BE2C (cell line): ENCODE measurements around the gene SPATA16.

Experiments
- DNase-seq: peaks from one replicate; pipeline ENCODE4 v3.0.0-alpha.2; 2020
- H3K27me3 ChIP-seq: fragments of 250-450 bp; sonication (Bioruptor Pico); 2 replicates; pipeline ENCODE4 v1.5.1; 2020; ENCODE audit warnings: mild to moderate bottlenecking
- H3K36me3 ChIP-seq: fragments of 250-450 bp; sonication (Bioruptor Pico); 2 replicates; pipeline ENCODE4 v1.5.1; 2020; ENCODE audit warnings: mild to moderate bottlenecking
- H3K4me1 ChIP-seq: fragments of 250-450 bp; sonication (Bioruptor Pico); 2 replicates; pipeline ENCODE4 v1.5.1; 2020
- H3K4me3 ChIP-seq: 2 replicates; pipeline ENCODE4 v1.5.1; 2011; ENCODE audit warnings: low read depth, low read length
- H3K9me3 ChIP-seq: fragments of 250-450 bp; sonication (Bioruptor Pico); 2 replicates; pipeline ENCODE4 v1.5.1; 2020
- TF ChIP-seq, protein P1 (sequence below): IDR thresholded peaks from 2 replicates; pipeline ENCODE4 v1.5.1; 2012; ENCODE audit warnings: mild to moderate bottlenecking, low read depth, low read length

Gene SPATA16

GRCh38 chr3:173055228-173055933, 85.7 kb downstream of the SPATA16 start:
- Histone ChIP-seq H3K27me3 (no peaks in the 10 kb centered on the region), H3K4me3 (no peak overlapping the region), H3K4me1 (no peaks in the 10 kb centered on the region), H3K9me3 (no peaks in the 10 kb centered on the region), H3K36me3 (no peaks in the 10 kb centered on the region)
- TF ChIP-seq, protein P1, sequence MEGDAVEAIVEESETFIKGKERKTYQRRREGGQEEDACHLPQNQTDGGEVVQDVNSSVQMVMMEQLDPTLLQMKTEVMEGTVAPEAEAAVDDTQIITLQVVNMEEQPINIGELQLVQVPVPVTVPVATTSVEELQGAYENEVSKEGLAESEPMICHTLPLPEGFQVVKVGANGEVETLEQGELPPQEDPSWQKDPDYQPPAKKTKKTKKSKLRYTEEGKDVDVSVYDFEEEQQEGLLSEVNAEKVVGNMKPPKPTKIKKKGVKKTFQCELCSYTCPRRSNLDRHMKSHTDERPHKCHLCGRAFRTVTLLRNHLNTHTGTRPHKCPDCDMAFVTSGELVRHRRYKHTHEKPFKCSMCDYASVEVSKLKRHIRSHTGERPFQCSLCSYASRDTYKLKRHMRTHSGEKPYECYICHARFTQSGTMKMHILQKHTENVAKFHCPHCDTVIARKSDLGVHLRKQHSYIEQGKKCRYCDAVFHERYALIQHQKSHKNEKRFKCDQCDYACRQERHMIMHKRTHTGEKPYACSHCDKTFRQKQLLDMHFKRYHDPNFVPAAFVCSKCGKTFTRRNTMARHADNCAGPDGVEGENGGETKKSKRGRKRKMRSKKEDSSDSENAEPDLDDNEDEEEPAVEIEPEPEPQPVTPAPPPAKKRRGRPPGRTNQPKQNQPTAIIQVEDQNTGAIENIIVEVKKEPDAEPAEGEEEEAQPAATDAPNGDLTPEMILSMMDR, result no peak
- DNase-seq, result no peak

DNA sequence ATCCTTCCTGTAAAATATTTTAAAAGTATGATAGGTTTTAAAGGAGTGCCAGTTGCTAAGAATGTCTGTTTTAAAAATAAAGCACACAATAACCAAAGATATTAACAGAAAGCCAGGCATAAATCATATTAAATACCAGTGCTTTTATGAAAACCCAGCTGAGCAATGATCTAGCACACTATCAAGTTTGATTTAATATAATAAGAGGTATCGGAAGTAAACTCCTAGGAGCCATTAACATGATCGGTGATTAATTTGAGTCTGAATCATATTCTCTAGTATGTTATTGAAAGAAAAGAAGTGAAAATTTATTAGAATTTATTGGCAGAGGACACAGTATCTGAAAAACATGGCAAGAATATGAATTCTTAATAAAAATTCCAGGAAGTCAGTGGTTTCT, 91.7 kb downstream of the SPATA16 start:
- no peak overlapping the region for H3K4me3 ChIP-seq
- no peaks in the 10 kb centered on the region for H3K4me1 ChIP-seq
- no peaks in the 10 kb centered on the region for H3K9me3 ChIP-seq
- H3K27me3 ChIP-seq, result no peaks in the 10 kb centered on the region
- TF ChIP-seq, protein P1, result no peak
- DNase-seq, result no peak
- no peaks in the 10 kb centered on the region for H3K36me3 ChIP-seq

GRCh38 chr3:173045770-173046382, 95.2 kb downstream of the SPATA16 start:
- TF ChIP-seq, protein P1, result peak; percentile 16; the same call in 1 of the 2 replicates
- H3K4me1 ChIP-seq, result no peaks in the 10 kb centered on the region
- H3K27me3 ChIP-seq, result no peaks in the 10 kb centered on the region
- no peak overlapping the region for H3K4me3 ChIP-seq
- no peak for DNase-seq
- H3K9me3 ChIP-seq, result no peaks in the 10 kb centered on the region
- H3K36me3 ChIP-seq, result no peaks in the 10 kb centered on the region

- TF ChIP-seq, protein P1, result no peak
- DNase-seq, result no peak
- Histone ChIP-seq H3K36me3 (no peaks in the 10 kb centered on the region), H3K4me3 (no peak overlapping the region), H3K4me1 (no peaks in the 10 kb centered on the region), H3K27me3 (no peaks in the 10 kb centered on the region), H3K9me3 (no peaks in the 10 kb centered on the region)
Observed at GRCh38 chr3:173044998-173045397, 96.0 kb downstream of the SPATA16 start.

DNA sequence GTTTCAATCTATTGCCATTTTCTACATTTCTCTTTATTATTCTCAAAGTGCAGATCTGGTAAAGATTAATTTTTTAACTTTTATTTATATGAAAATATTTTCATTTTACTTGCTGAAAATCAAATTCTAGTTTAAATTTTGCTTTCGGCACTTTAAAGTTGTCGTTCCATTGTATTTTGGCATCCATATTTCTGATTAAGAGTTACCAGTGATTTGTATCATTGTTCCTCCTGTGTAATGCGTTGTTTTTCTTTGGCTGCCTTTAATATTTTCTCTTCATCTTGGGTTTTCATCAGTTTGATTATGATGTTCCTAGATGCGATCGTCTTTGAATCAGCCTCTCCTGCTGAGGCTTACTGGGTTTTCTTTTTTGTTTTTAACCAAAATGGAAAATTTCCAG, 97.3 kb downstream of the SPATA16 start:
- H3K4me3 ChIP-seq, result no peak overlapping the region
- no peaks in the 10 kb centered on the region for H3K36me3 ChIP-seq
- H3K9me3 ChIP-seq, result no peaks in the 10 kb centered on the region
- TF ChIP-seq, protein P1, result no peak
- H3K27me3 ChIP-seq, result no peaks in the 10 kb centered on the region
- H3K4me1 ChIP-seq, result no peaks in the 10 kb centered on the region
- DNase-seq, result no peak

- Histone ChIP-seq H3K4me1 (no peaks in the 10 kb centered on the region), H3K4me3 (no peak overlapping the region), H3K36me3 (no peaks in the 10 kb centered on the region), H3K9me3 (no peaks in the 10 kb centered on the region), H3K27me3 (no peaks in the 10 kb centered on the region)
- no peak for DNase-seq
- TF ChIP-seq, protein P1, result no peak
Observed at GRCh38 chr3:173038484-173038871, 102.6 kb downstream of the SPATA16 start.
